ENCODE measurements around the gene LGI4.

LGI4 gene

DNA sequence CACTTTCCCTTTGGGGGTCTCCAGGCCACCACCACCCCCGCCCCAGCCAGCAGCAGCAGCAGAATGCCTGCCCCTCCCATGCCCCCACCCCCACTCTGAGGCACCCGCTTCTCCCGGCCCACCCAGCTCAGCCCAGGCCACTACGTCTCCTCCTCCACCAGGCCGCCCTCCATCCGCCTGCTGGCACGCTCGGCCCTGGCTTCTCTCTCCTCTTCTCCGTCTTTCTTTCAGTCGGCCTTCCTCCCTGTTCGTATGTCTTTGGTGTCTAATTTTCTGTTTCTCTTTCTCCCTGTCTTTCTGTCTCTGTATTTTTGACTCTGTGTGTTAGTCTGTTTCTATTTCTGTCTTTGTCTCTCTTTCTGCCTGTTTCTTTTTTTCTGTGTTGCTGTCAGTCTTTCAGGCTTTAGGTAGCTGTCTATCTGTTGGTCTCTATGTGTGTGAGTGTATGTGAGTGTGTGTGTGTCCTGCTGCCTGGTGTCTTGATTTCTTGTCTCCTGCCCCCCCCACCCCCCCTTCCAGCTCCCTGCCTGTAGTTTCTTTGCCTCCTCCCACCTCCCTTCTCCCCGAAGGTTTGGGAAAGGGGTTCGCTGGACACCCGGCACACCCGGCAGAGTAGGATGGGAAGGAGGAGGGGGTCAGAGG is at the start of gene LGI4:
TSS of gene LGI4 (minus strand) at position 459 of the 642 bp plus-strand sequence. CDS start at position 80, 379 bp downstream.
- no peak for DNase-seq (ENCODE audit: low spot score)

DNA sequence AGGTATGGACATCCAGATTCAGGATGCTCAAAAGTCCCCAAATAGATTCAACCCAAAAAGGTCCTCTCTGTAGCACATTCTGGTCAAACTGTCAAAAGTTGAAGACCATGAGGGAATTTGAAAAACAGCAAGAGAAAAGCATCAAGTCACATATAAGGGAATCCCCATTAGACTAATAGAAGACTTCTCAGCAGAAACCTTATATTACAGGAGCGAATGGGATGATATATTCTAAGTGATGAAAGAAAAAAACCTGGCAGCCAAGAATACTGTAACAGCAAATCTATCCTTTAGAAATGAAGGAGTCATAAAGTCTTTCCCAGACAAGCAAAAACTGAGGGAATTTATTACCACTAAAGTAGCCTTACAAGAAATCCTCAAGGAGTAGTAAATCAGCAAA is 49.4 kb upstream of the LGI4 start:
- no peak for DNase-seq (ENCODE audit: low spot score)

- no peak for DNase-seq (ENCODE audit: low spot score)
Observed at GRCh38 chr19:35181387-35181786, 46.5 kb upstream of the LGI4 start.

DNA sequence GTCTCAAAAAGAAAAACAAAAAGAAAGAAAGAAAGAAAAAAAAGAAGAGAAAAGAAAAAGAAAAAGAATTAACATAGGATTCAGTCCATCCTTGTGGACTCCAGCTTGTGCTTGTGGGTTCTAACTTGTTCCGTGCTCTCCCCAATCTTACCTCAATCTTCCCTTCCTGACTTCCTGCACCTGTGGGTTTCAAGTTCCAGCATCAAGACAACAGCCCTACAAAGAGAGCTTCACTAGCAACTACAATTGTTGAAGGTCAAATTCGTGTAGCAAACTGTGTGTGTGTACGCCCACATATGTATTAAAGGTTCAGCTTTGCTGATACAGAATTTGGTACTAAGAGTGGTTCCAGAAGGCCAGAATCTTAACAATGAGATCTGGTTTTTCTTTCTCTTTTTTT is 45.0 kb upstream of the LGI4 start:
- no peak for DNase-seq (ENCODE audit: low spot score)

DNA sequence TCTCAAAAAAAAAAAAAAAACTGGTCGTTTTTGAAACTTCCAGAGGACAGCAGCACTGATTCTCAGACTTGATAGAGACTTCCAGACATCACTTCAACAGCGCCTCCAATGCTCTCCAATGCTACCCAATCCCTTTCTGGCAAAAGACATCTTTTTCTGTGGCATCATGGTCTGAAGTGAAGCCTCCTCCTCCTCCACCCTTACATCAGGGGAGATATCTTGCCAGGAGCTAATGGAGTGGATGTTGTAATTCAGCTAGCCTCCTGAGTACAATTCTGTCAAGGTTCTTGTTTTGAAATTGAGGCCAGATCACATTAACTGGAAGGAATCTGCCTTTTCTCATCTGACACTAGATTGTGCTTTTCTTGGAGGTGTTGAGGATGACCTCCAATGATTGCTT is 43.8 kb upstream of the LGI4 start:
- DNase-seq (ENCODE audit: low spot score): no peak

GRCh38 chr19:35177377-35178274 is 42.8 kb upstream of the LGI4 start:
- no peak for DNase-seq (ENCODE audit: low spot score)

DNA sequence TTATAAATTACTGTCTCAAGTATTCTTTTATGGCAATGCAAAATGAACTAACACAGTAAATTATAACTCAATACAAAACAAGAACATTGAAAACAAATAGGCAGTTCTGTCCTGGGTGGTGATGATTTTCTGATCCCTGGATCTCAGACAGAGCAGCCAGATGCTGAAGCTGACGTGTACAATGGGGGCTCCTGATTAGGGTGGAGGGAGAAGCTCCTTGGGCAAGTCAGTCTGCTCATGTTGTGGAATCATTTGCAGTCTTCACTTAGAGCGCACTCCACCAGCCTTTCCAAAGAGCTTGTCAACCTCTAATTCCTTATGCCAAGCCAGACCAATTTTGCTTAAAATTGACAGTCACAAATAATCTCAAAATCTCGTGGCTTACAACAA is 41.3 kb upstream of the LGI4 start:
- DNase-seq (ENCODE audit: low spot score): no peak

DNA sequence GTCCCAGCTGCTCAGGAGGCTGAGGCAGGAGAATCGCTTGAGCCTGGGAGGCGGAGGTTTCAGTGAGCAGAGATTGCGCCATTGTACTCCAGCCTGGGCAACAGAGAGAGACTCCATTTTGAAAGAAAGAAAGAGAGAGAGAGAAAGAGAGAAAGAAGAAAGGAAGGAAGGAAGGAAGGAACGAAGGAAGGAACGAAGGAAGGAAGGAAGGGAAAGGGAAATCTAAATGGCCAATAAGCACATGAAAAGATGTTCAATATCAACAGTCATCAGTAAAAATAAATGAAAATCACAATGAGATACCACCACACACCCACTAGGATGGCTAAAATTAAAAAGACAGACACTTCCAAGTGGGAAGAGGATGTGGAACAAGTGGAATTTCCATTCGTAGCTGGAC is 39.4 kb upstream of the LGI4 start:
- no peak for DNase-seq (ENCODE audit: low spot score)

- DNase-seq (ENCODE audit: low spot score): no peak
Observed at GRCh38 chr19:35171730-35172129, 36.9 kb upstream of the LGI4 start.

- no peak for DNase-seq (ENCODE audit: low spot score)
Observed at GRCh38 chr19:35170359-35171061, 35.7 kb upstream of the LGI4 start.

DNA sequence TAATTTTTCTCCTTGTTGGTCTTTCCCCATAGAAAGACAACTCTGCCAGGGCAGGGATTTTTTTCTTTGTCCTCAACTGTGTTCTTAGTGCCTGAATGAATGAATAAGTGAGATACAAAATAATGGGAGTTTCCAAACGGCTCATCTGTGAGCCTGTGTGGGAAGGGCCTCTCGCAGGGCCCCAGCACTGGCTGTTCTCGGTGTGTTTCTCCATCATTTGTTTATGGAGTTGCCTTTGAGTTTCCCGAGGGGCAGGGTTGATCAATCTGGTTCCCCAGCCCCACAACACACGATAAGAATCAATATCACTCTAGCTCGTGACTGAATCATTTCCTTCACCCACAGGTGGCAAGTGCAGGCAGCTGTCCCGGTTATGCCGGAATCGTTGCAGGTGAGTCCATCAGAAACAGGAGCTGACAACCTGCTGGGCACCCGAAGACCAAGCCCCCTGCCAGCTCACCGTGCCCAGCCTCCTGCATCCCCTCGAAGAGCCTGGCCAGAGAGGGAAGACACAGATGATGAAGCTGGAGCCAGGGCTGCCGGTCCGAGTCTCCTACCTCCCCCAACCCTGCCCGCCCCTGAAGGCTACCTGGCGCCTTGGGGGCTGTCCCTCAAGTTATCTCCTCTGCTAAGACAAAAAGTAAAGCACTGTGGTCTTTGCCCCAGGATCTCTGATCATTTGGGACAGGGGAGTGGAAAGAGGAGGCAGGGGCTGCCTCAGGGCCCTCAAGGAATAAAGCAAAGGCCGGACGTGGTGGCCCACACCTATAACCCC is 34.5 kb upstream of the LGI4 start:
- DNase-seq (ENCODE audit: low spot score): no peak

- DNase-seq (ENCODE audit: low spot score): no peak
Observed at GRCh38 chr19:35168196-35168595, 33.3 kb upstream of the LGI4 start.

- no peak for DNase-seq (ENCODE audit: low spot score)
Observed at GRCh38 chr19:35167251-35168119, 32.6 kb upstream of the LGI4 start.

- DNase-seq (ENCODE audit: low spot score): no peak
Observed at GRCh38 chr19:35166100-35167063, 31.5 kb upstream of the LGI4 start.

DNA sequence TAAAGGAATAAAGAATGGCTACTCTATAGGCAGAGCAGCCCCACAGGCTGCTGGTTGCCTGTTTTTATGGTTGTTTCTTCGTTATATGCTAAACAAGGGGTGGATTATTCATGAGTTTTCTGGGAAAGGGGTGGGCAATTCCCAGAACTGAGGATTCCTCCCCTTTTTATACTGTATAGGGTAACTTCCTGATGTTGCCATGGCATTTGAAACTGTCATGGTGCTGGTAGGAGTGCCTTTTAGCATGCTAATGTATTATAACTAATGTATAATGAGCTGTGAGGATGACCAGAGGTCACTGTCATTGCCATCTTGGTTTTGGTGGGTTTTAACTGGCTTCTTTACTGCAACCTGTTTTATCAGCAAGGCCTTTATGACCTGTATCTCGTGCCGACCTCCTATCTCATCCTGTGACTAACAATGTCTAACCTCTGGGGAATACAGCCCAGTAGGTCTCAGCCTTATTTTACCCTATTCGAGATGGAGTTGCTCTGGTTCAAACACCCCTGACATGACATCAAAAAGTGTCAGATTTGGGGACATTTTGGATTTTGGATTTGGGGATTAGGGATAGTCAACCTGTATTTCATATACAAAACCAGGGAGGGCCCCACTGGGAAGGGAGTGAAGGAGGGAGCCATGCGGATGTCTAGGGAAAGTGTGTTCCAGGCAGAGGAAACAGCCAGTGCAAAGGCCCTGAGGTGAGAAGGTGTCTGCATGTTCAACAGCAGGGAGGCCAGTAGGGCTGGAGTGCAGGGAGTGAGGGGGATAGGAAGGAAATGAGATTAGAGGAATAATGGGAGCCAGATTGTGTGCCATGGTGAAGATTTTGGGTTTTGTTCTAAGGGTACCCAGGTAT is 30.6 kb upstream of the LGI4 start:
- DNase-seq (ENCODE audit: low spot score): no peak

DNA sequence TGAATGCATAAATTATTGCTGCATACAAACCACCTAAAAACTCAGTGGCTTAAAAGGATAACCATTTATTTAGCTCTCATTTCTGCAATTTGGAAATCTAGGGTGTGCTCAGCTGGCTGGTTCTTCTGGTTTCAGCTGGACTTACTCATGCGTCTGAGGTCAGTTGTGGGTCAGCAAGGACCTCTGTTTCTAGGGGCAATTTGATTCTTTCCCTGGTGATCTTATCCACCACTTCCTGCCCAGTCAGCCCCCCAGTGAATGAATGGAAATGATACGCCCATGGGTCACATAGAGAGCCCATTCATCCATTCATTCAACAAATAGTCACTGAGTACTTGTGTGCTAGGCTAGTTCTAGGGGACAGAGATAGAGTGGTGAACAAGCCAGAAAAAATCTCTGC is 29.6 kb upstream of the LGI4 start:
- no peak for DNase-seq (ENCODE audit: low spot score)

DNA sequence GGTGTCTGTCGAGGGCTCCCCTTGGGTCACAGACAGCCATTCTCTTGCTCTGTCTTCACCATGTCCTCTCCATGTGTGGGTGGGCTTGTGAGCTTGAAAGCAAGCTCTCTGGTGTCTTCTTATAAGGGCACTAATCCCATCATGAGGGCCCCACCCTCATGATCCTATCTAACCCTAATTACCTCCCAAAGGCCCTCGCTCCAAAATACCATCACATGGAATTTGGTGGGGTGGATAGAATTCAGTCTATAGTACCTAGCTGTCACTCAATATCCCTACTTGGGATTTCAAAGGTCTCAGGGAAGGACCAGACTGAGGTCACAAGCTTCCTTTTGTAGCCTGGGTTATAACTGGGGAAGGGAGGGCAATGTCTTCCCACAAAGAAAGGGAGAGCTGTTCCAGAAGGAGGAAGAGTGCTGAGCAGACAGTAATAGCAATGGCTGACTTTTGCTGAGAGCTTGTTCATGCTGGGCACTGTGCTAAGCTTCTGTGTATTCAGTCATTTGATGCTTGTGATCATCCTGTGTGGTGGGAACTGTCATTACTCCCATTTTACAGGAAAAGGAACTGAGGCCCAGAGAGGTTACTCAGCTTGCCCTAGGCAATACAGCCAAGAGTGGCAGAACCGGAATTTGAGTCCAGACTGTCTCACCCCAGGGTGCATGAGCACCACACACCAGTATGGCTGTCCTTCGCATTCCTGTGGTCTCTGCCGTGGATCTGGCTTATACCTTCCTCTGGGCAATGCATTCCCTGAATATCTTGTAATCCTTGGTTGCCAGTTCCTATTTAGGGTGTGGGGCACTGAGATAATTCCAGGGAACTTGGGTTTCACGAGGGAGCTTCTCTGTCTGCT is 27.8 kb upstream of the LGI4 start:
- no peak for DNase-seq (ENCODE audit: low spot score)

GRCh38 chr19:35161434-35161743 is 26.5 kb upstream of the LGI4 start:
- DNase-seq (ENCODE audit: low spot score): no peak
